ENCODE data around the gene DDX41. TPM values are rescaled to one million over a fixed set of nuclear protein-coding genes. Genes with fewer than 3 reads are reported as not detected.

Gene DDX41
- total and polyA plus RNA-seq, 10 of the 15 experiments (the other 5 are each of a cell fraction or from before 2014, with no cell fraction given) = 32.7 to 215 (median 93.6) TPM

- intact Hi-C loops (cut with micrococcal nuclease; ENCODE audit: unreplicated experiment) (no loop called here), in situ Hi-C loops (cut with MboI) (no loop called here)
- POLR2A ChIA-PET = no interaction called here
- no peaks in the 10 kb centered on the region for H3K4me1 ChIP-seq (ENCODE audit: control insufficient read depth, insufficient read depth, low read length)
- 95% methylated on average over 2 of the region's 2 CpGs for WGBS (ENCODE audit: insufficient coverage, insufficient replicate concordance, low lambda C conversion rate, missing lambda C conversion rate)
- TF ChIP-seq SRF (IDR thresholded peaks at IDR 0.05; ENCODE audit: low read depth in 2 of 2, low read length in 2 of 2) (no peak), CTCF (IDR thresholded peaks at IDR 0.05 in 2 of 3, conservative IDR thresholded peaks at IDR 0.05 in 1 of 3; ENCODE audit: control insufficient read depth in 2 of 3, extremely low read depth in 1 of 3, insufficient read depth in 1 of 3, low read depth in 3 of 3, low read length in 3 of 3) (no peak), DPF2 (IDR thresholded peaks at IDR 0.05) (no peak), MXI1 (IDR thresholded peaks at IDR 0.05; ENCODE audit: low read depth, low read length) (no peak), SP1 (IDR thresholded peaks at IDR 0.05; ENCODE audit: low read depth, low read length) (no peak), KDM1A (IDR thresholded peaks at IDR 0.05; ENCODE audit: borderline replicate concordance) (no peak), SPI1 (IDR thresholded peaks at IDR 0.05; ENCODE audit: borderline replicate concordance, insufficient read depth, low read depth, low read length) (no peak), ZNF384 (IDR thresholded peaks at IDR 0.05; ENCODE audit: borderline replicate concordance, low read depth, low read length) (no peak), FOXM1 (IDR thresholded peaks at IDR 0.05; ENCODE audit: low read depth, low read length) (no peak), ETV6 (conservative IDR thresholded peaks at IDR 0.05 in 1 of 2, IDR thresholded peaks at IDR 0.05 in 1 of 2; ENCODE audit: borderline replicate concordance in 1 of 2, low read depth in 1 of 2) (no peak), RB1 (IDR thresholded peaks at IDR 0.05; ENCODE audit: borderline replicate concordance) (no peak)
- no peak overlapping the region for H3K9ac ChIP-seq (ENCODE audit: control insufficient read depth, insufficient read depth, low read length)
- no peaks in the 10 kb centered on the region for H4K20me1 ChIP-seq (ENCODE audit: control insufficient read depth, insufficient read depth)
- no peaks in the 10 kb centered on the region for H3K9me3 ChIP-seq (replicated peaks; ENCODE audit: control insufficient read depth, insufficient read depth, low read length)
- H3K79me2 ChIP-seq (ENCODE audit: control insufficient read depth, insufficient read depth, low read length) = no peaks in the 10 kb centered on the region; the same call in 1 of the 2 replicates
- RAD21 ChIA-PET (ENCODE audit: unreplicated experiment) = no interaction called here
- H2AFZ ChIP-seq (ENCODE audit: control insufficient read depth, low read depth, low read length) = no peak overlapping the region
- ATAC-seq = no peak
- DNase-seq (ENCODE audit: low read depth, low spot score) = no peak
- SMC1A ChIA-PET (ENCODE audit: uncharacterized antibody, unreplicated experiment) = interaction anchor here (1.4 kb wide), 1 partner anchor 9 kb away, joined by 4 read pairs; no protein-coding TSS in a partner anchor
- no peak overlapping the region for H3K4me3 ChIP-seq
- FAIRE-seq = no peak
- H3K27me3 ChIP-seq (replicated peaks in 1 of 2; ENCODE audit: control insufficient read depth in 2 of 2, insufficient read depth in 2 of 2, low read length in 1 of 2) = no peaks in the 10 kb centered on the region
- CTCF ChIA-PET = no interaction called here
- H3K27ac ChIP-seq (ENCODE audit: control insufficient read depth, insufficient read depth) = no peak overlapping the region
- H3K36me3 ChIP-seq (ENCODE audit: control insufficient read depth in 2 of 2, insufficient read depth in 2 of 2, low read length in 1 of 2) = peaks cover 11 to 14% of the 10 kb centered on the region in 2 experiments
- no peak overlapping the region for H3K4me2 ChIP-seq (ENCODE audit: control insufficient read depth, insufficient read depth)
- no TSS peak for BruUV-seq (replicated peaks)
These were observed 22.6 kb upstream of the DDX41 start for GRCh38 chr5:177539411-177539810.

All from GM12878 (cell line).